DND-41 (cell line): ENCODE results near the gene ERH.

Source experiments
- EZH2 ChIP-seq: IDR thresholded peaks from 3 replicates; pipeline ENCODE4 v1.6.1; 2012; ENCODE audit warnings: borderline replicate concordance, low read depth, mild to moderate bottlenecking, moderate library complexity, low read length, inconsistent platforms; ENCODE audit not compliant: severe bottlenecking
- TF ChIP-seq, protein P1 (sequence below): IDR thresholded peaks from 2 replicates; pipeline ENCODE4 v1.5.1; 2012; ENCODE audit warnings: borderline replicate concordance, low read length, moderate library complexity, mild to moderate bottlenecking; ENCODE audit not compliant: poor library complexity, severe bottlenecking; ENCODE audit errors: extremely low read depth

DNA sequence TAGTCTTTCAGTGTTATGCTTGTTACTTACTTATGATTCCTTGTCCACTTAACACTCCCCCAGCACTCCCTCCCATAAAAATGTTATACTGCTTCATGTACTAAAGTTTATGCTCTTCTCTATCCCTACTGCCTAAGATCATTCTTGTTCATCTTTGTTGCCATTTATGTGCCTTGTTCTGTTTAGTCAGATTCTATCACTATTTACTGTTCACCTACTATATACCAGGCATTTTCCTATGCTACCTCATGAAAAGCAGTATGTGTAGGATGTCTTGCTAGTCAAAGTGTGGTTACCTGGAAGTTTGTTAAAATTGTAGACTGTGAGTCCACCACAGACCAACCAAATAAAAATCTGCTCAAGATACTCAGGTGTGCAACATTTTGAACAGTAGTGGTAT lies 23.9 kb downstream of the ERH start:
- TF ChIP-seq, protein P1, sequence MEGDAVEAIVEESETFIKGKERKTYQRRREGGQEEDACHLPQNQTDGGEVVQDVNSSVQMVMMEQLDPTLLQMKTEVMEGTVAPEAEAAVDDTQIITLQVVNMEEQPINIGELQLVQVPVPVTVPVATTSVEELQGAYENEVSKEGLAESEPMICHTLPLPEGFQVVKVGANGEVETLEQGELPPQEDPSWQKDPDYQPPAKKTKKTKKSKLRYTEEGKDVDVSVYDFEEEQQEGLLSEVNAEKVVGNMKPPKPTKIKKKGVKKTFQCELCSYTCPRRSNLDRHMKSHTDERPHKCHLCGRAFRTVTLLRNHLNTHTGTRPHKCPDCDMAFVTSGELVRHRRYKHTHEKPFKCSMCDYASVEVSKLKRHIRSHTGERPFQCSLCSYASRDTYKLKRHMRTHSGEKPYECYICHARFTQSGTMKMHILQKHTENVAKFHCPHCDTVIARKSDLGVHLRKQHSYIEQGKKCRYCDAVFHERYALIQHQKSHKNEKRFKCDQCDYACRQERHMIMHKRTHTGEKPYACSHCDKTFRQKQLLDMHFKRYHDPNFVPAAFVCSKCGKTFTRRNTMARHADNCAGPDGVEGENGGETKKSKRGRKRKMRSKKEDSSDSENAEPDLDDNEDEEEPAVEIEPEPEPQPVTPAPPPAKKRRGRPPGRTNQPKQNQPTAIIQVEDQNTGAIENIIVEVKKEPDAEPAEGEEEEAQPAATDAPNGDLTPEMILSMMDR, result no peak
- TF ChIP-seq EZH2, result no peak
